Upper lobe of left lung (tissue), 4 donors: ENCODE data around the gene STK16.

Experiments used
- CTCF ChIP-seq, 6 experiments: fragments of 450-650 bp in 4 of 6; fragments of 200-600 bp in 2 of 6; sonication (generic) in 2 of 6; IDR thresholded peaks; one replicate each; pipeline ENCODE4 v1.5.1; 2016 to 2019; ENCODE audit warnings: antibody characterized with exemption in 6 of 6
- POLR2A ChIP-seq, 4 donors: fragments of 450-650 bp; IDR thresholded peaks; one replicate each; pipeline ENCODE4 v1.5.1; 2016 to 2017; ENCODE audit warnings: antibody characterized with exemption in 4 of 4, mild to moderate bottlenecking in 2 of 4

- TF ChIP-seq CTCF (IDR thresholded peaks at IDR 0.05), result no peak
- no peak for TF ChIP-seq POLR2A (IDR thresholded peaks at IDR 0.05)
These were observed 40.7 kb upstream of the STK16 start for GRCh38 chr2:219204425-219205164.
